Activated naive CD8-positive, alpha-beta T cell treated with anti-CD3 and anti-CD28 coated beads for 36 hours (primary cell): ENCODE measurements around the gene DNTT. TPM values are rescaled to one million over a fixed set of nuclear protein-coding genes. Genes with fewer than 3 reads are reported as not detected.
"Not testable (repeated sequence)": the region's sequence is repeated elsewhere in the genome, so short reads cannot be mapped to it uniquely, and the experiment has no call there.

Experiments used
- DNase-seq: peaks from one replicate; pipeline ENCODE4 v3.0.0; 2021
- H3K27ac Mint-ChIP-seq: one replicate; pipeline ENCODE4 v1.8.0; 2022; ENCODE audit warnings: mild to moderate bottlenecking, moderate library complexity, mixed read lengths
- H3K27me3 Mint-ChIP-seq: one replicate; pipeline ENCODE4 v1.8.0; 2022; ENCODE audit warnings: mild to moderate bottlenecking, mixed read lengths
- H3K36me3 Mint-ChIP-seq: one replicate; pipeline ENCODE4 v1.8.0; 2021; ENCODE audit warnings: mild to moderate bottlenecking, mixed read lengths
- H3K4me1 Mint-ChIP-seq: one replicate; pipeline ENCODE4 v1.8.0; 2021; ENCODE audit warnings: mixed read lengths
- H3K4me3 Mint-ChIP-seq: one replicate; pipeline ENCODE4 v1.8.0; 2022; ENCODE audit warnings: mild to moderate bottlenecking, moderate library complexity, mixed read lengths
- H3K9me3 Mint-ChIP-seq: one replicate; pipeline ENCODE4 v1.8.0; 2022; ENCODE audit warnings: mixed read lengths
- total RNA-seq, 2 experiments: library from RNA; stranded (reverse); gene quantifications; one replicate each; pipeline ENCODE4 v1.2.3, GENCODE V29; 2021

DNTT gene
- total RNA-seq, 2 experiments from 2014 or later = not detected

DNA sequence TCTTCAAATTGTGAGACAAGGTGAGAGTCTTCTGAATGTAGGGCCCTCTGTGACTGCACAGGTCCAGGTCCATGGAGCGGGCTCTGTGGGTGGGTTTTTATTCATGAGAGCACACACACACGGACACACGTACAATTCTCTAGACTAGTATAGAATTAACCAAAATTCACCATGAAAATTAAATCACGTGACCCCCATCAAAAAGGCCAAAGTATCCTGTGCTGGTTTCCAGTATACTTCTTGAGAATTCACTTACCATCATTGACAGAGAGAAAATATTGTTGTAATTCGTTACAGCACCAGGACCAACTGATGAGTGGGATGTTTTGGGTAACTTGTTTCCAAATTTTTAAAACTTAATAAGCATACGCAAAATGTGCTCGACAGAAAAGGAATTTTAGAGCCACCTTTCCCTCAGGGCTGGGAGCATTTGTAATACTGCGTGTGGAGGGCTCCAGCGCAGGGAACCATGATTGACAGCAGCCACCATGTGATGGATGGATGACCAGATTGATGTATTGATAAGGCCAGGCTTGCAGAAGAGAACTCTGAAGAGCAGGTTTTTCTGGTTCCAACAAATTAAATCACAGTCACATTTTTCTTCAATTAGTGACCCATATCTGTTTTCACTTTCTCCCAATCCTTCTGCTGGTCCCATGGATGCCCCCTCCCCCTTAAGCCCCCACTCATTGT is 14.9 kb upstream of the DNTT start:
- no peaks in the 10 kb centered on the region for H3K36me3 Mint-ChIP-seq
- H3K27me3 Mint-ChIP-seq = no peaks in the 10 kb centered on the region
- no peak overlapping the region for H3K4me3 Mint-ChIP-seq
- H3K9me3 Mint-ChIP-seq = no peaks in the 10 kb centered on the region
- no peak overlapping the region for H3K27ac Mint-ChIP-seq
- no peak for DNase-seq
- peaks cover 21% of the 10 kb centered on the region for H3K4me1 Mint-ChIP-seq

DNA sequence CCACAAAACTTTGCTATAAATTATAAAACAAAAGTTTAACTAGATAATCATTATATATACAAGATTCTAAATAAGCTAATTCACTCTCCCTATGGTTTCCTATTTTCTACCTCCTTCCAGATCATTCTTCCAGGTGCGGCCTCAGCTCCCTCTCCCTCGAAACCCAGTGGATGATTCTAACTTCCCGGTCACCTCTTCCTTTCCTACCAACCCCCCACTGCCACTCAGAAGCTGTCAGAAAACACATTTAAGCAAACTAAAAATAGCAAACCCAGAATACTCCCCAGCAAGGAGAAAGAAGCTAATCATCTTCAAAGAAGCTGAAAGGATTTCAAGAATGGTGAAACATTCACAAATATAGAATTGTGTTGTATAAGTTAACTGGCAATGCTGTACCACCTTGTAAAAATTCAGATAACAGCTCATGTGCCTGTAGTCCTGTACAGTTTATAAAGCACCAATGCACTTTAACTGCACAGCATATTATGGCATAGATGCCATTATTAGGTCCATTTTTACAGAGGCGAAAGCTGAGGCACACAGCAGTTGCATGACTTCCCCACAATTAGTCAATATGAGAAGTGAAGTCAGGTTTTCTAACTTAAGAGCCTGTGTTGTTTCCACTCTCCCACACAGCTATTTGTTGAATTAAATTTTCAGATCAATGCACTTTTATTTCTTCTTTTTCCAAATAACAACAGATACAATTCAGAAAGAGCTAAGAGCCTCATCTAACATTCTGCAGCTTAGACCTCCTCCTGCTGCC is 13.7 kb upstream of the DNTT start:
- Mint-ChIP-seq H3K4me1 (peaks cover 24% of the 10 kb centered on the region), H3K36me3 (no peaks in the 10 kb centered on the region), H3K4me3 (no peak overlapping the region), H3K27ac (no peak overlapping the region), H3K27me3 (no peaks in the 10 kb centered on the region), H3K9me3 (no peaks in the 10 kb centered on the region)
- DNase-seq = no peak

DNA sequence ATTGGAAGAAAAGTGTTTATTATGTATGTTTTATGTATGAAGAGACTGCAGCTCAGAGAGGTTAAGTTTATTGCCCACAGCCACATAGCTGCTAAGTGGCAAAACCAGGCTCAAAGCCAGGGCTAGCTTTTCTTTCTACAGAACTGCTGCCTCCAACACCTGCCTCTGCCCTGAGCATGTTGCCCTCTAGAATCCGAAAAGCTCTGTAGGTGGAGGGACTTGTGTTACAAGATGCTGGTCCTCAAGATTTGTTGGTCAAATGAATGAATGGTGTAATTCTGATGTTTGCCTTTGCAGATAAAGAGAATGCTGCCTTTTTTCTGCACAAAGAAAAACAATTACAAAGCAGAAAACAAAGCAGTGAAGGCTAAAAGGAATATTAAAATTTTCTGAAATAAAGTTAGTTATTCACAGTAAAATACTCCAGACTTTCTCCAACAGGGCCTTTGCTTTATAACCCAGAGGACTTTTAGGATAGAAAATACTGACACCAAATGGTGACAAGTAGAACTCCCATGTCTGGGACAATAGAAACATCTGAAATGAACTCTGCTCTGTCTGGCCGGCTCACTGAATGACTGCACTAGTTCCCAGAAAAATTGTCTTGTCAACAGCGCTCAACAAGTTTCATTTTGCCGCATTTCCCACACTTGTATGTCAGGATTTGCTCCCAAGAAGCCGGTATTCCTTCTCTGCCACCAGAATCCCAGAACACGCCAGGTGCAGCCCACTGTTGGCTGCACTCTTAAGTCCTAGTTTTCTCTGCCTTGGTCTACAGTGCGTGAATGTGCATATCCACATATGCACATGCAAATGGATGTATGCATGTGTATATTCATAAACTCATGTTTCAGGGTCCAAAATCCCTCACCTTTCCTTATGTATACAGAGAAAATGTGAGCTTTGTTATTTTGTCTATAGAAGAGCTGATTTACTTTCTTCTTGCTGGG is 11.0 kb upstream of the DNTT start:
- H3K36me3 Mint-ChIP-seq = no peaks in the 10 kb centered on the region
- DNase-seq = no peak

DNA sequence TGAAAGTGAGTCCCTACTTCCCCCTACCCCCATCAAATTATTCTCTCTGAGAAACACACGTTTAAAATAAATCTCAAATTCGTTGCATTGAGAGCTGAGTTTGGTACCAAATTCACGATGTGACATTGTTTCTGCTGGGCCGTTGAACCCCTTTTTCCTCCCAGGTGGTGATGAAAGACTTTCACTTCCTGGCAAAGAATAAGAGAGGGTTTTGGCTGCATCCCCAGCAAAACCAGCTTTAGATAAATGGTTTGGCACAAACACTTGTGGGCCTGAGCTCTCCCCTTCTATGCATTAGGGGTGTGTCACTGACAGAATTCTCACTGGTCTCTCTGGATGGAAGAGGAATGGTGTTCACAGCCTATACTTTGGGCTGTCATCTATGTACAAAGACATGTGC is 8.8 kb upstream of the DNTT start:
- Mint-ChIP-seq H3K27ac (no peak overlapping the region), H3K4me1 (peaks cover 37% of the 10 kb centered on the region), H3K4me3 (no peak overlapping the region), H3K36me3 (peaks cover 4% of the 10 kb centered on the region), H3K9me3 (peaks cover 3% of the 10 kb centered on the region), H3K27me3 (no peaks in the 10 kb centered on the region)
- no peak for DNase-seq

More for the DNA sequence above, 11.0 kb upstream of the DNTT start:
- Mint-ChIP-seq H3K4me1 (peaks cover 23% of the 10 kb centered on the region), H3K27me3 (no peaks in the 10 kb centered on the region), H3K27ac (no peak overlapping the region), H3K4me3 (no peak overlapping the region), H3K9me3 (no peaks in the 10 kb centered on the region)

GRCh38 chr10:96297486-96297885 is 6.7 kb upstream of the DNTT start:
- Mint-ChIP-seq H3K36me3 (peaks cover 5% of the 10 kb centered on the region), H3K27me3 (no peaks in the 10 kb centered on the region), H3K27ac (no peak overlapping the region), H3K4me1 (peaks cover 44% of the 10 kb centered on the region), H3K4me3 (no peak overlapping the region), H3K9me3 (peaks cover 3% of the 10 kb centered on the region)
- DNase-seq = no peak

DNA sequence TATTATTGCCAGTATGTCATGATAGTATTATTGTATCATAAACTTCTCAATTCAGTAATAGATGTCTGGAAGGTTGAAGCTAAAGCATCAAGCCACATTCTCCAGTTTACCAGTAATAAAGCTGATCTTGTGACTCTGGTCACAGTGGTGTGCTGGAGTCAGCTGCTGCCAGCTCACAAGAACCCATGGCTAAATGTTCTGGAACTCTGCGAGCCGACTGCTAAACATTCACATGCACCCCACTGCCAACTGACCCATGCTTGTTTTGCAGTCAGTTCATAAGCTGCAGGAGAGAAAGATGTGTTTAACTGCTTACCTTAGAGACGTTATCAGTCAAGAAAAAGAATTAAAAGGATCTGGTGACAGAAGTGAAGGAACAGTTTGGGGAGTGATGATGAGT is 5.9 kb upstream of the DNTT start:
- no peak for DNase-seq
- peaks cover 3% of the 10 kb centered on the region for H3K9me3 Mint-ChIP-seq
- H3K27me3 Mint-ChIP-seq = no peaks in the 10 kb centered on the region
- H3K4me3 Mint-ChIP-seq = no peak overlapping the region
- H3K4me1 Mint-ChIP-seq = peaks cover 43% of the 10 kb centered on the region
- peak overlapping the region; percentile 32 for H3K27ac Mint-ChIP-seq
- peaks cover 5% of the 10 kb centered on the region for H3K36me3 Mint-ChIP-seq

- Mint-ChIP-seq H3K27ac (peak overlapping the region; percentile 85), H3K9me3 (peaks cover 3% of the 10 kb centered on the region), H3K36me3 (peaks cover 5% of the 10 kb centered on the region), H3K4me1 (peaks cover 46% of the 10 kb centered on the region), H3K4me3 (peak overlapping the region; percentile 64), H3K27me3 (no peaks in the 10 kb centered on the region)
- peak; percentile 4 for DNase-seq
Measured at GRCh38 chr10:96299383-96299782, 4.9 kb upstream of the DNTT start.

DNA sequence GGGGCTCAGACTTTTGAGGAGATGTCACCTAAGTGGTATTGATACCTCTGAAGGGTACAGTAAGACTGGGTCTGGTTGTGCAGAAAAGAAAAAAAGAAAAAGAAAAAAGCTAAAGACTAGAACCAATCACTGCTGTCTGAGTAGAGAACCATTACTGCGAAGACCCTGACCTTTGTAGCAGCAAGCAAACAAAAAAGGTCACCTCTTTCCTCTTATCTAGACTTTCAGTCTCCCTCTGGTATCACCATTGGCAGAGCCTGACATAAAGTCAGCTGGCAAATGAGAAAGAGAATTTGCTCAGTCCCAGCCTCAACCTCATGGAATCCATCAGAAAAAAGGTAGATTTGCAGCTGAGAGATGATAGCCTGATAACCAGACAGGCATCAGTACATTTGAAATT is 2.6 kb upstream of the DNTT start:
- peaks cover 1% of the 10 kb centered on the region for H3K27me3 Mint-ChIP-seq
- peaks cover 3% of the 10 kb centered on the region for H3K9me3 Mint-ChIP-seq
- DNase-seq = no peak
- no peak overlapping the region for H3K27ac Mint-ChIP-seq
- H3K4me3 Mint-ChIP-seq = no peak overlapping the region
- peaks cover 5% of the 10 kb centered on the region for H3K36me3 Mint-ChIP-seq
- peaks cover 43% of the 10 kb centered on the region for H3K4me1 Mint-ChIP-seq

GRCh38 chr10:96305019-96305418 is 785 bp downstream of the DNTT start:
- Mint-ChIP-seq H3K27ac (no peak overlapping the region), H3K9me3 (no peaks in the 10 kb centered on the region), H3K4me3 (no peak overlapping the region), H3K4me1 (peaks cover 27% of the 10 kb centered on the region), H3K27me3 (peaks cover 6% of the 10 kb centered on the region), H3K36me3 (peaks cover 3% of the 10 kb centered on the region)
- peak; percentile 18 for DNase-seq

GRCh38 chr10:96306516-96306915 is 2.3 kb downstream of the DNTT start:
- no peak overlapping the region for H3K27ac Mint-ChIP-seq
- H3K4me3 Mint-ChIP-seq = no peak overlapping the region
- peaks cover 6% of the 10 kb centered on the region for H3K27me3 Mint-ChIP-seq
- no peaks in the 10 kb centered on the region for H3K36me3 Mint-ChIP-seq
- H3K4me1 Mint-ChIP-seq = peaks cover 15% of the 10 kb centered on the region
- H3K9me3 Mint-ChIP-seq = no peaks in the 10 kb centered on the region
- no peak for DNase-seq

GRCh38 chr10:96308854-96309253 is 4.6 kb downstream of the DNTT start:
- H3K9me3 Mint-ChIP-seq, H3K27ac Mint-ChIP-seq, H3K4me3 Mint-ChIP-seq, H3K27me3 Mint-ChIP-seq, DNase-seq, H3K36me3 Mint-ChIP-seq: not testable (repeated sequence)
- H3K4me1 Mint-ChIP-seq = peaks cover 14% of the 10 kb centered on the region

DNA sequence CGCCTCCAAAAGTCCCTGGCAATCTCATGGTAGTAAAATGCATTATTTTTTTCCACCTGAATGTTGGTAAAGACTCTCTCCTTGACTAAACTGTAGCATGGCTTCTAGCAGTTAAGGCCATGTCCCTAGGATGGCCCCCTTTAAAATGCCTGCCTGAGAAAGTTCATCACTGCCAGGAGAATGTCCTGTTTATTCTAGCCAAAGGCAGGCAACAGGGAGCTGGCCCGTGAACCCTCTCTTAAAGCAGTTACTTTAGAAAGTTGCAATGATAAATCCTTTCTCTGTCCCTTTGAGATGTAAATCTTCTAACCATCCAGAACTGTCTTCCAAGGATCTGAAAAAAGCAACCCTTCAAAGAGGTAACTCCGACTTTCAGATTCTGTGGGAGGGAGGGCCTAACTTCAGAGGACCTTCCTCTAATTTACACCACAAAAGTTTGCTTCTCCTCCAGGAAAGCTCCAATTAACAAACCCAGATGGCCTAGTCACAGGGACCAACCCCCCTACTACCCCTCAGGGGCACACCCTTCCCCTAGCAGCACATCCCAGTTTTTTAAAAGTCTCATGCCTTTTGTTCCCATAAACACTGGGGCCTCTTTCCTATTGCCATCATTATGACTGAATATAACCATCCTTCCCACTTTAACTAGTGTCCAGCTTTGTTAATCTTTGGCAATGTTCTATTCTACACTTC is 5.5 kb downstream of the DNTT start:
- no peak overlapping the region for H3K4me3 Mint-ChIP-seq
- no peaks in the 10 kb centered on the region for H3K9me3 Mint-ChIP-seq
- no peak overlapping the region for H3K27ac Mint-ChIP-seq
- peaks cover 6% of the 10 kb centered on the region for H3K27me3 Mint-ChIP-seq
- H3K36me3 Mint-ChIP-seq = no peaks in the 10 kb centered on the region
- DNase-seq = no peak
- H3K4me1 Mint-ChIP-seq = peaks cover 7% of the 10 kb centered on the region

- H3K27me3 Mint-ChIP-seq = peaks cover 6% of the 10 kb centered on the region
- H3K27ac Mint-ChIP-seq = no peak overlapping the region
- peaks cover 4% of the 10 kb centered on the region for H3K4me1 Mint-ChIP-seq
- H3K9me3 Mint-ChIP-seq = no peaks in the 10 kb centered on the region
- DNase-seq = no peak
- no peak overlapping the region for H3K4me3 Mint-ChIP-seq
- H3K36me3 Mint-ChIP-seq = no peaks in the 10 kb centered on the region
Measured at GRCh38 chr10:96310321-96310669, 6.1 kb downstream of the DNTT start.

- H3K27me3 Mint-ChIP-seq = peaks cover 6% of the 10 kb centered on the region
- no peaks in the 10 kb centered on the region for H3K36me3 Mint-ChIP-seq
- H3K27ac Mint-ChIP-seq = no peak overlapping the region
- DNase-seq = no peak
- peaks cover 6% of the 10 kb centered on the region for H3K4me1 Mint-ChIP-seq
- no peaks in the 10 kb centered on the region for H3K9me3 Mint-ChIP-seq
- no peak overlapping the region for H3K4me3 Mint-ChIP-seq
Measured at GRCh38 chr10:96311180-96311715, 7.0 kb downstream of the DNTT start.
